ENCODE measurements around the gene PBX1. TPM values are rescaled to one million over a fixed set of nuclear protein-coding genes. Genes with fewer than 3 reads are reported as not detected.

PBX1 gene
- total and polyA plus RNA-seq, 8 donors = 11.0 to 113 (median 23.0) TPM

- H3K4me3 ChIP-seq = no peak overlapping the region
- peak overlapping the region in 4 of 5 donors; percentile 50 to 81 (median 74) for H3K27ac ChIP-seq
- H3K36me3 ChIP-seq = no peaks in the 10 kb centered on the region
- TF ChIP-seq POLR2A (IDR thresholded peaks at IDR 0.05) = no peak
- no peak for TF ChIP-seq EP300 (IDR thresholded peaks at IDR 0.05)
- no peak for TF ChIP-seq POLR2AphosphoS5 (IDR thresholded peaks at IDR 0.05)
- no peak for TF ChIP-seq CTCF (IDR thresholded peaks at IDR 0.05)
- H3K4me1 ChIP-seq = peaks cover 23 to 81% (median 54%) of the 10 kb centered on the region in 4 donors
- no peaks in the 10 kb centered on the region for H3K27me3 ChIP-seq
- intact Hi-C loops (cut with DNase I; ENCODE audit: low total_unique reads) = no loop called here
- H3K9me3 ChIP-seq = no peaks in the 10 kb centered on the region
- 57 to 64% (median 62%) methylated on average over 6 of the region's 6 CpGs for WGBS, 5 donors
- DNase-seq = no peak
These were observed 227.0 kb downstream of the PBX1 start for GRCh38 chr1:164785841-164786534.

DNA sequence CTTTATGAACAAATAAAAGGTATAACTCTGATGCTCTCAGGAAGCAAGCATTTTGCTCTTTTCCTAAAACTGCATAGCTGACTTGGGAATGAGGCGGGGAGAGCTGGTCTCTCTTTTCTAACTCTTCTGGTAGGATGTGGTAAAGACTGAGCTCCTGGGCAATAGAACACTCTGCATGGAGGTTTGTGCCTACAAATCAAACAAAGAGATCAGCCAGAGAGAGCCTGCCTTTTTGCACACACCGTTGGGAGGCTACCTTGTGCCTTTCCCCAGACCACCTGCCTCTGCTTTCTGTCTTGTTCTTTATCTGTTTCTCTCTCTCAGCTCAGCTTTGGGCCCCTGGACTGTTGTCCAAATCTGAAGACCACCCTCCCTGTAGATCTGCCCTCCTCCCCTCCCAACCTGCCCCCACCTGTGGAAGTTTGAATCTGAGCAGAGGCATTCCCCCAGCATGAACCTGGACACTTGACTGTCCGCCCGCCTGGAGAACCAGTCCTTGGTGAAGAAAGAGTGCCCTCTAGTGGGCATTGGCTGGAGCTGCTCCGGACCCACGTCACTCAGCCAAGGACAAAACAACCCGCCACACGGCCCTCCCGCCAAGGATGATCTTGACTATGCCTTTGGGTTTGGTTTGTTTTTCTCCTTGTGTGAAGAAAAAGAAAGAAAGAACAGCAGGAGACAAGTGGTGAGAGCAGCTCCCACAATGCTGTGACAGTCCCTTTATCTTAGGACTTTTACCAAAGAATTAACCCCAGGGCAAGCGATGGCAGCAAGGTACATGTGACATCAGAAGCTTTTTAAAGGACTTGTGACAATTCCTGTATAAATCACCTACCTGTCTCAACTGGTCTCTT is 228.2 kb downstream of the PBX1 start:
- peaks cover 0 to under 1% (median under 1%) of the 10 kb centered on the region in 4 donors for H3K36me3 ChIP-seq
- no peaks in the 10 kb centered on the region for H3K27me3 ChIP-seq
- H3K4me3 ChIP-seq = no peak overlapping the region
- DNase-seq = peak; percentile 85 to 93
- no peaks in the 10 kb centered on the region for H3K9me3 ChIP-seq
- H3K4me1 ChIP-seq = peaks cover 23 to 76% (median 51%) of the 10 kb centered on the region in 4 donors
- TF ChIP-seq CTCF (IDR thresholded peaks at IDR 0.05) (peak in 5 of 7 experiments; percentile 91 to 95 (median 93)), POLR2AphosphoS5 (IDR thresholded peaks at IDR 0.05) (peak in 1 of 3 donors; percentile 26), EP300 (IDR thresholded peaks at IDR 0.05) (no peak), POLR2A (IDR thresholded peaks at IDR 0.05) (no peak)
- H3K27ac ChIP-seq = peak overlapping the region in 4 of 5 donors; percentile 35 to 81 (median 74)
- intact Hi-C loops (cut with DNase I; ENCODE audit: low total_unique reads) = no loop called here
- WGBS, 5 donors = 21 to 24% (median 23%) methylated on average over 10 of the region's 10 CpGs

- peaks cover 0 to 7% (median 6%) of the 10 kb centered on the region in 4 donors for H3K36me3 ChIP-seq
These were observed 228.8 kb downstream of the PBX1 start for GRCh38 chr1:164787834-164788231.

More at GRCh38 chr1:164787834-164788231, 228.8 kb downstream of the PBX1 start:
- Histone ChIP-seq H3K4me1 (peaks cover 23 to 70% (median 49%) of the 10 kb centered on the region in 4 donors), H3K27me3 (no peaks in the 10 kb centered on the region), H3K27ac (peak overlapping the region in 3 of 5 donors; percentile 36 to 81 (median 75)), H3K4me3 (no peak overlapping the region), H3K9me3 (no peaks in the 10 kb centered on the region)
- intact Hi-C loops (cut with DNase I; ENCODE audit: low total_unique reads) = no loop called here
- 68 to 86% (median 75%) methylated on average over 8 of the region's 8 CpGs for WGBS, 5 donors
- DNase-seq = no peak
- TF ChIP-seq EP300 (IDR thresholded peaks at IDR 0.05) (no peak), CTCF (IDR thresholded peaks at IDR 0.05) (no peak), POLR2A (IDR thresholded peaks at IDR 0.05) (no peak), POLR2AphosphoS5 (IDR thresholded peaks at IDR 0.05) (no peak)
